Epithelial cell of esophagus (primary cell): ENCODE measurements around the gene MTFR2.

Experiments used
- DNase-seq: peaks from one replicate; pipeline ENCODE4 v3.0.0; 2010; ENCODE audit warnings: low read depth
- H3K4me3 ChIP-seq: 2 replicates; pipeline ENCODE4 v1.5.1; 2011; ENCODE audit warnings: mild to moderate bottlenecking, low read length, control low read depth
- TF ChIP-seq, protein P1 (sequence below): IDR thresholded peaks from 2 replicates; pipeline ENCODE4 v1.5.1; 2011; ENCODE audit warnings: low read depth, mild to moderate bottlenecking, low read length, control low read depth, inconsistent platforms; ENCODE audit not compliant: insufficient read depth; ENCODE audit errors: missing control alignments

MTFR2 gene

GRCh38 chr6:136184738-136185137 lies 65.4 kb downstream of the MTFR2 start:
- TF ChIP-seq, protein P1, sequence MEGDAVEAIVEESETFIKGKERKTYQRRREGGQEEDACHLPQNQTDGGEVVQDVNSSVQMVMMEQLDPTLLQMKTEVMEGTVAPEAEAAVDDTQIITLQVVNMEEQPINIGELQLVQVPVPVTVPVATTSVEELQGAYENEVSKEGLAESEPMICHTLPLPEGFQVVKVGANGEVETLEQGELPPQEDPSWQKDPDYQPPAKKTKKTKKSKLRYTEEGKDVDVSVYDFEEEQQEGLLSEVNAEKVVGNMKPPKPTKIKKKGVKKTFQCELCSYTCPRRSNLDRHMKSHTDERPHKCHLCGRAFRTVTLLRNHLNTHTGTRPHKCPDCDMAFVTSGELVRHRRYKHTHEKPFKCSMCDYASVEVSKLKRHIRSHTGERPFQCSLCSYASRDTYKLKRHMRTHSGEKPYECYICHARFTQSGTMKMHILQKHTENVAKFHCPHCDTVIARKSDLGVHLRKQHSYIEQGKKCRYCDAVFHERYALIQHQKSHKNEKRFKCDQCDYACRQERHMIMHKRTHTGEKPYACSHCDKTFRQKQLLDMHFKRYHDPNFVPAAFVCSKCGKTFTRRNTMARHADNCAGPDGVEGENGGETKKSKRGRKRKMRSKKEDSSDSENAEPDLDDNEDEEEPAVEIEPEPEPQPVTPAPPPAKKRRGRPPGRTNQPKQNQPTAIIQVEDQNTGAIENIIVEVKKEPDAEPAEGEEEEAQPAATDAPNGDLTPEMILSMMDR, result no peak
- DNase-seq, result no peak
- no peak overlapping the region for H3K4me3 ChIP-seq

- DNase-seq, result no peak
- TF ChIP-seq, protein P1, result no peak
- H3K4me3 ChIP-seq, result no peak overlapping the region
Measured at GRCh38 chr6:136181861-136182260, 68.2 kb downstream of the MTFR2 start.

GRCh38 chr6:136181512-136181833 lies 68.6 kb downstream of the MTFR2 start:
- no peak overlapping the region for H3K4me3 ChIP-seq
- DNase-seq, result no peak
- TF ChIP-seq, protein P1, result no peak
